NCI-H1694 treated with DMSO at 0.1 percent for 48 hours (cell line): ENCODE results near the gene IPO4.

Source experiments
- DNase-seq: peaks from one replicate; lab custom pipeline; 2025; lab: John Stamatoyannopoulos, UW

IPO4 gene

DNA sequence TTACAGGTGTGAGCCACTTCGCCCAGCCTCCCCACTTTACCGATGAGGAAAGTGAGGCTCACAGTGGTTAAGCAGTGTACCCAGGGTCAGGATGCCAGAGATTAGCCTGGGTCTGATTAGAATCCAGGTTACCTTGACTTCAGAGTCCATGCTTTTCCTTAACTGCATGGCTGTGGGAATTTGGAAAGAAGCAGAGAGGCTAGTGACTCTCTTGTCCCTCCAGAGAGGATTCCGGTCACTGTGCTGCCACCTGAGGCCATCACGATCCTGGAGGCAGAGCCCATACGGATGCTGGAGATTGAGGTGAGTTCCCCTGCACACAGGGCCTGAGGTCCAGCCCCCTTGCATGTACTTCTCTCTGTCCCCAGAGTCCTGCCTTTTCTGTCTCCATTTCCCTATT, 12.0 kb downstream of the IPO4 start:
- no peak for DNase-seq

DNA sequence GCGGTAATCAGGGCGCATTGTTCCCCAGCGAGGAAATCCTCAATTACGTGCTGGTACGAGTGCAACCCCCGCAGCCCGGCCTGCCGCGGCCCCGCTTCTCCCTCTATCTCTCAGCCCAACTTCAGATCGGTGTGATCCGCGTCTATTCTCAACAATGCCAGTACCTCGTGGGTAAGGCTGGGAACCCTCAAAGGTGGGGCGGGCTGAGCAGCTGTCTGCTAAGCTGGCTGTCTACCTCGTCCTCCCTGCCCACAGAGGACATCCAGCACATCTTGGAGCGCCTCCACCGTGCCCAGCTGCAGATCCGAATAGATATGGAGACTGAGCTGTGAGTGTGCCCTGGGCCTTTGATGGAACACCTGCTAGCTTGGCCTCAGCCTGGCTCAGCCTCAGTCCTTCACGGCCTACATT, 15.7 kb downstream of the IPO4 start:
- no peak for DNase-seq

DNA sequence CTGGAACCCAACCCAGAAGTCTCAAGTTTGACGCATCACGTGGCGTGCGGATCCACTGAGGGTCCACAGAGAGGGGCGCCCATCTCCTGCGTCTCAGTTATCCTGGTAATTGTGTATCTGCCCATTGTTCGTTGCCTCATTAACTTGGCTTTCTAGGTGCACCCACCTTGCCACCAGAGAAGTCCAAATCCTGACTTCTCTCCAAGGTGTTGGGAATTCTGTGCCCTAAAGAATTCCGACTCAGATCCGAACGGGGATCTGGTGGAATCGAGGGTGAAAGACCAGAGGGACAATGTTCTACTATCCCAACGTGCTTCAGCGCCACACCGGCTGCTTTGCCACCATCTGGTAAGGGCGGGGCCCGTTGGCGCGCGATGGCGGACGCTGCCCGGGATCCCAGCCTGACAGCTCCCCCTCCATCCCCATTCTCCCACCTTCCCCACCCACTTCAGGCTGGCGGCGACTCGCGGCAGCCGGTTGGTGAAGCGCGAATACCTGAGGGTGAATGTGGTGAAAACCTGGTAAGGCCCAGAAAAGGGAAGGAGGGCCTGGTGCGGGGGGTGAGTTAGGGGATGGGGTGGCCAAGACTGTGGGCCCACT, 16.3 kb downstream of the IPO4 start:
- DNase-seq = peak; percentile 32

DNA sequence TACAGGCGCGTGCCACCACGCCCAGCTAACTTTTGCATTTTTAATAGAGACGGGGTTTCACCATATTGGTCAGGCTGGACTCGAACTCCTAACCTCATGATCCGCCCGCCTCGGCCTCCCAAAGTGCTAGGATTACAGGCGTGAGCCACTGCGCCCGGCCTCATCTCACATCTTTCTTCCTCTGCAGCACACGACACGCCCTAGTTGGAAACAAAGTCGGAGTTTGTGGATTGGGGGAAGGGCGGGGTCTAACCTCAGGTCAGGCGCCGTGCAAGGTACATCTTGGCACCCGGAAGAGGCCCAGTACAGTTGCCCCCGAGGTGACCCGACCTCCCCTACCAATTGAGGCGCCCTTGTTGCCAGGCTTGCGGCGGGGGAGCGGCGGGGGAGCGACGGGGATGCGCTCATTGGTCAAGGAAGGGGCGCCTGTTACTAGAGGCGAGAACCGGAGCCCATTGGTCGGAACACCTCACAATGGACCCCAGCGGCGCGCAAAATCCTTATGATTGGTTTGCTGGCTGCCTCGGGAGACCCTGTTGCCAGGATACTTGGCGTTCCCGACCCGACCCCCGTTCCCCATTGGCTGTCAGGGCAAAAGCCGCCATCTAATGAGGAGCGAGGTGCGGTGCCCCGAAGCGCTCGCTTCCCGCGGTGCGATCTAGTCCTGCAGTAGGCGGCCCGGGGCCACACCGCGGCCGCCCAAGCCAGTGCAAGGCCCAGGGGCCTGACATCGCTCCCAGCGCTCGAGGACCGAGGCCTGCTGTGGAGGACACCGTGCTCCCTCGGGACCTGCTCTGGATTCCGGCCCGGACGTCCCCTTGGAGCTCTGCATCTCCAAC, 17.0 kb downstream of the IPO4 start, which contains the start of gene REC8:
Gene REC8, plus strand, starts transcription at position 659 of the 839 bp plus-strand sequence. CDS start 473 bp downstream, outside the sequence.
- peak; percentile 98 for DNase-seq

DNA sequence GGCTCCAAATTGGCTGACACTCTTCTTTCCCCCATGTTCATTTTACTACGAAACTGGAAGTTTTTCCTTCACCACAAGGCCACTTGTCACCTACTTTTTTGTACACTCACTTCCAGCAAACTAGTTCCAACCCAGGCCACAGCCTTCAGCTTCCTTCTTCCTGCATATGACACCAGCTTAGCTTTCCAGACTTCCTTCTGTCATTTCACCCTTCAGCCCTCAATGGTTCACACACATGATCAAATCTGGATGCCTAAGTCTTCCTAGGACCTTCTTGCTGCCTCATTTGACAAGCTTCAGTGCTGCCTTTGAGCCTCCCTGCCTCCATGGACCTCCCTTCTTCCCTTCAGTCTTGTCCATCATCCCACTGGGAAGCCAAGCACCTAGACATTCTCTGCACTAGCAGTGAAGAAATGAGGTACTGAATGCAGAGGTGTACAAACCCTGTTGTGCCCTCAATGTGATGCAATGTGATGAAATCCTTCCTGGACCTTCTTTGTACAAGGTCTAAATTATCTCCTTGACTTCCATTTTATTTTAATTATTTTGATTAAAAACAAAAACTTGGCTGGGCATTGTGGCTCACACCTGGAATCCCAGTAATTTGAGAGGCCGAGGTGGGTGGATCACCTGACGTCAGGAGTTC, 21.0 kb downstream of the IPO4 start:
- DNase-seq = no peak

DNA sequence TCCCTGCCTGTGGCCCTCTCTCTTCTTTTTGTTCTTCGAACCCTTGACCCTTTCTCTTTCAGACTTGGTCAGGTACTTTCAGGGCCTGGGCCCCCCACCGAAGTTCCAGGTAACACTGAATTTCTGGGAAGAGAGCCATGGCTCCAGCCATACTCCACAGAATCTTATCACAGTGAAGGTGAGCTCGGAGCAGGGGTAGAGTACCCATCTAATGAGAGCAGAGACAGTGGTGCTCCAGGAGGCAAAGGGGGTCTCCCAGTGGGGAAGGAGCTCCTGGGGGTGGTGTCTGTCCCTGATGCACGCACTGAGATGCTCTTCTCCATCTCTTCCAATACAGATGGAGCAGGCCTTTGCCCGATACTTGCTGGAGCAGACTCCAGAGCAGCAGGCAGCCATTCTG, 22.8 kb downstream of the IPO4 start:
- DNase-seq = no peak

DNA sequence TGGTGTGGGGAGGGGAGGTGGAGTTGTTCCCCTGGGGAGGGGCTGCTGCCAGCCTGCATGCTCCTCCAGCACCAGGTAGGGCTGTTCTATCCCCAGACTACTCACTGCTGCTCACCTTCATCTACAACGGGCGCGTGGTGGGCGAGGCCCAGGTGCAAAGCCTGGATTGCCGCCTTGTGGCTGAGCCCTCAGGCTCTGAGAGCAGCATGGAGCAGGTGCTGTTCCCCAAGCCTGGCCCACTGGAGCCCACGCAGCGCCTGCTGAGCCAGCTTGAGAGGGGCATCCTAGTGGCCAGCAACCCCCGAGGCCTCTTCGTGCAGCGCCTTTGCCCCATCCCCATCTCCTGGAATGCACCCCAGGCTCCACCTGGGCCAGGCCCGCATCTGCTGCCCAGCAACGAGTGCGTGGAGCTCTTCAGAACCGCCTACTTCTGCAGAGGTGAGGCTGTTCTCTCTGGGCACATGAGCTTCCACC, 24.1 kb downstream of the IPO4 start:
- DNase-seq = no peak

DNA sequence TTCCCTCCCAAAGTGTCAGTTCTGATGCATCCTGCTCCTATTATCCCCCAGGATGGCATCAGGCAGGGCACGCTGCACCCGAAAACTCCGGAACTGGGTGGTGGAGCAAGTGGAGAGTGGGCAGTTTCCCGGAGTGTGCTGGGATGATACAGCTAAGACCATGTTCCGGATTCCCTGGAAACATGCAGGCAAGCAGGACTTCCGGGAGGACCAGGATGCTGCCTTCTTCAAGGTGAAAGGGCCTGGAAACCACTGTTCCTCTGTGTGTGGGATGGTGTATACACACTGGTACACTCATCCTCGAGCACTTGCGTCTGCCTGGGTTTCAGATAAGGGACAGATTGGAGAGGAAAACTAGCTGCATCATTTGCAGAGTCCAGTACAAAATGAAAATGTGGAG, 26.5 kb downstream of the IPO4 start:
- no peak for DNase-seq

DNA sequence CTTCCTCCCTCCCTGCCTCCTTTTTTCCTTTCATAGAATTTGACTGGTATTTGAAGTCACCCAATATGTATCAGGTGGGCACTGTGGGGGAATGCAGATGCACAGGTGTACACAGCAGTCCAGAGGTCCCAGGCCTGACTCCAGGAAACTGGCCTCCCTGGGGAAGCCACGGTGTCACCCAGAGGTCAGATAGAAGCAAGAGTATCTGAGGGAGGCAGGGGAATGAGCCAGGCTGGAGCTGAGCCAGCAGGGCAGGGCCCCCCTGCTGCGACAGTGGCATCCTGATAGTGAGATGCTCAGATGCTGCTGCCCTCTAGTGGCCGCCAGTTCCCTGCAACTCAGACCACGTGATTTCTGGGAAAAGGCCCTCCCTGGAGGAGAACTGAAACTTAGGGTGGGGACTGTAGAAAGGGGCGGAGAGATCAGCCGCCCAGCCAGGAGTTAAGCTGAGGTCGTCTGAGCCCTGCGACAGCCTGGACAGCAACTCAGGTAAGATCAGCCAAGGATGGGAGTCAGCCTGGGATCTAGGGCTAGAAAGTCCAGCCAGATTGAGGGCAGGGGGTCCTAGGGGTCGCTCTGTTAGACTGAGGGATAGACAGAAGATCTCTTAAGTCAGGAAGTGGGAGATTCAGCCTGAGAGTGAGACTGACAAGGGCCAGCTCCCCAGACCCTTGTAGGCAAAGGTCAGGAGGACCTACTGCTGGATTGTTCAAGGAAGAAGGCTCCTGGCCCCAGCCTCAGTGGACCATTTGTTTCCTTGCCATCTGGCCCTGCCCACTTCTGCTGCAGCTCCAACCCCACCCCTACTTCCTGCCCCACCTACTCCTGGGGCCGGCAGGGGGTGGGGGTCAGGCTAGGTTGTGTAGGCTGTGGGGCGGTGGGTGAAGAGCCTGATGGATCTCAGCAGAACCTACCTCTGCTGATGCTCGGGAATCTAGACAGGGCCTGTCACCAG, 27.5 kb downstream of the IPO4 start, which contains the start of gene IRF9:
Gene IRF9, plus strand, starts transcription at position 416 of the 955 bp plus-strand sequence. CDS start 880 bp downstream, outside the sequence.
- peak; percentile 94 for DNase-seq

DNA sequence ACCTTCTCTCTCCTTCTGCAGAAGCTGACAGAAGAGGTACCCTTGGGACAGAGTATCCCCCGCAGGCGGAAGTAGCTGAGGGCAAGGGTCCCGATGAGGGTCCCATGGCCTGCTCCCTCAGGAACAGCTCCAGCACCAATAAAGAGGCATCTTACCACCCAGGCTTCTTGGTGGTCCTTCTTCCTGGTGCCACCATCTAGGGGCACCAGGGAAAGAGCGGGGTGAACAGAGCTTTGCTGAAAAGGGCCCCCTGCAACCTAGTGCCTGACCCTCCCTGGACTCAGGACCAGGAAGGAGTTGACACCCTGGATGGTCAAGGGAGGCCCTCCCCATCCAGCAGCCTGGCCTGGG, 28.1 kb downstream of the IPO4 start:
- no peak for DNase-seq

DNA sequence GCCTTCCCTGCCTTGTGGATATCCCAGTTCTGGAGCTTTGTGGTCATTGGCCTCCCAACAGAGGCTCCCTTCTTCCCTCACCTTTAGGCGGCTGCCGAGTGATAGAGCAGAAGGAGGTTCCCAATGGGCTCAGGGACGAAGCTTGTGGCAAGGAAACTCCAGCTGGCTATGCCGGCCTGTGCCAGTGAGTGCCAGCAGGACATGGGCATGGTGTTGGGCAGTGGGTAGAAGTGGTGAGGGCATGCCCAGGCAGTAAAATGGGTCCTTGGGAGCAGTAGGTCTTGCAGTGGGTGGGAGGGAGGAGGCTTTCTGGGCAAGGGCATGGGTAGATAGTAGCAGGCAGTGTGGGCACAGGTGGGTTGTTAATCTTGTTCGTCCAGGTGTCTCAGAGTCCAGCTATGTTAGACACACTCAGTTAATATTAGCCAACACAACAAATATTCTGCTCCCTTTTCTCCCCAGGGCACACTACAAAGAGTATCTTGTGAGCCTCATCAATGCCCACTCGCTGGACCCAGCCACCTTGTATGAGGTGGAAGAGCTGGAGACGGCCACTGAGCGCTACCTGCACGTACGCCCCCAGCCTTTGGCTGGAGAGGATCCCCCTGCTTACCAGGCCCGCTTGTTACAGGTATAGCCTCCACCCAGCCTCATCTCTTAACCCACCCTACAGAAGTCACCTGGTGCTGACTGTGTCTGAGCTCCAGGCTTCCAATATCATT, 28.7 kb downstream of the IPO4 start:
- no peak for DNase-seq

DNA sequence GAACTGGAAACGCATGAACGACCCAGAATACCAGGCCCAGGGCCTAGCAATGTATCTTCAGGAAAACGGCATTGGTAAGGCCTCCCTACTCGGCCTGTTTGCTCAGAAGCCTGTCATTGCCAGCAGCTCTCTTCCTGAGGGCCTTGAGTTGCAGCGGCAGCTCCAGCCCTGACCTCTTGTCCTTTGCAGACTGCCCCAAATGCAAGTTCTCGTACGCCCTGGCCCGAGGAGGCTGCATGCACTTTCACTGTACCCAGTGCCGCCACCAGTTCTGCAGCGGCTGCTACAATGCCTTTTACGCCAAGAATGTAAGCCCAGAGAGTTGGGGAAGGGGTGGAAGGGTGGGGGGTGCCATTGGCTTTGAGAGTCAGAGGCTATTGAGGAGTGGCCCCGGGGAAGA, 31.3 kb downstream of the IPO4 start:
- no peak for DNase-seq

DNA sequence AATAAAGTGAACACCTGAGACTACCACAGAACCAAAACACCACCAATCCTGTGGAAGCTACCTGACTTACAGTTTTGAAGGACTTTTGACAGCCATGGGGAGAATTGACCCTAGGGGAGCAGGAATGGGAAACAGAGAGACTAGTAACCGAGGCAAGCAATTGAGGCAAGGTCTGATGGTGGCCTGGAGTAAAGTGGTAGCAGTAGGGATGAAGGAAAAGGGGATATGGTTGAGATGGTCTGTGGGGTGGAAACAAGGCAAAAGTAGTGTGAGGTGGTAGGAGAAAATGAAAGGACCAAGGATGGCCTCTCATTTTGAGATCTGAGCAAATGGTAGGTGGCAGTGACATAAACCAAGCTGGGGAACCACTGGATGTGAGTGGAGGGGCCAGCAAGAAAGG, 31.8 kb downstream of the IPO4 start:
- DNase-seq = no peak

DNA sequence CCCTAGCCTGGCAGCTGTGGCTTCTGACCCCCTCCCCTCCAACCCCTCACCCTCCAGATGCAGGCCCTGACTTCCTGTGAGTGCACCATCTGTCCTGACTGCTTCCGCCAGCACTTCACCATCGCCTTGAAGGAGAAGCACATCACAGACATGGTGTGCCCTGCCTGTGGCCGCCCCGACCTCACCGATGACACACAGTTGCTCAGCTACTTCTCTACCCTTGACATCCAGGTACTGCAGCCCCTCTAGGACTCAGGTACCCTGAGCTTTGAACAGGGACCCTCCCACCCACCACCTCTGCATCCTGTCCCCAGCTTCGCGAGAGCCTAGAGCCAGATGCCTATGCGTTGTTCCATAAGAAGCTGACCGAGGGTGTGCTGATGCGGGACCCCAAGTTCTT, 33.5 kb downstream of the IPO4 start:
- no peak for DNase-seq

DNA sequence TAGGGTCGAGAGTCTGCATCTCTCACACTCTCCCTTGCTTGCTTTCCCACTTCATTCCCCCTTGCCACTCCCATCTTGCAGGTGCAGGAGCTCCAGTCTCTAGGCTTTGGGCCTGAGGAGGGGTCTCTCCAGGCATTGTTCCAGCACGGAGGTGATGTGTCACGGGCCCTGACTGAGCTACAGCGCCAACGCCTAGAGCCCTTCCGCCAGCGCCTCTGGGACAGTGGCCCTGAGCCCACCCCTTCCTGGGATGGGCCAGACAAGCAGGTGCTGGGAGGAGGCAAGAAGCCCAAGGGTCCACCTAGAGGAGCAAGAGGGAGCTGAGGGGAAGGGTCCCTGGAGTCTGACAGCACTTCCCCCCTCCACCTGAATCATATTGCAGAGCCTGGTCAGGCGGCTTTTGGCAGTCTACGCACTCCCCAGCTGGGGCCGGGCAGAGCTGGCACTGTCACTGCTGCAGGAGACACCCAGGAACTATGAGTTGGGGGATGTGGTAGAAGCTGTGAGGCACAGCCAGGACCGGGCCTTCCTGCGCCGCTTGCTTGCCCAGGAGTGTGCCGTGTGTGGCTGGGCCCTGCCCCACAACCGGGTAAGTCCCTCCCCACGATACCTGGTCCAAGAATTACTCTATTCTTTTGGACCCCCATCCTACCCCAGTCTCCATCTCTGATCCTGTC, 37.1 kb downstream of the IPO4 start:
- no peak for DNase-seq

DNA sequence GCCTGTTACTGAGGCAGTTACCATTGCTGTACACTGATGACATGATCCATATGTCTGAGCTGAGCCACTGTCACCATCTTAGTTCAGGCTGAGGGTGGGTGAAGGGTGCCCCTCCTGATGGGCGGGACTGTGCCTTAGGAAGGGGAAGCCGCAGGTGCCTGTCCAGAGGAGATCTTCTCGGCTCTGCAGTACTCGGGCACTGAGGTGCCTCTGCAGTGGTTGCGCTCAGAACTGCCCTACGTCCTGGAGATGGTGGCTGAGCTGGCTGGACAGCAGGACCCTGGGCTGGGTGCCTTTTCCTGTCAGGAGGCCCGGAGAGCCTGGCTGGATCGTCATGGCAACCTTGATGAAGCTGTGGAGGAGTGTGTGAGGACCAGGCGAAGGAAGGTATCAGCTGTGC, 37.6 kb downstream of the IPO4 start:
- DNase-seq = no peak

DNA sequence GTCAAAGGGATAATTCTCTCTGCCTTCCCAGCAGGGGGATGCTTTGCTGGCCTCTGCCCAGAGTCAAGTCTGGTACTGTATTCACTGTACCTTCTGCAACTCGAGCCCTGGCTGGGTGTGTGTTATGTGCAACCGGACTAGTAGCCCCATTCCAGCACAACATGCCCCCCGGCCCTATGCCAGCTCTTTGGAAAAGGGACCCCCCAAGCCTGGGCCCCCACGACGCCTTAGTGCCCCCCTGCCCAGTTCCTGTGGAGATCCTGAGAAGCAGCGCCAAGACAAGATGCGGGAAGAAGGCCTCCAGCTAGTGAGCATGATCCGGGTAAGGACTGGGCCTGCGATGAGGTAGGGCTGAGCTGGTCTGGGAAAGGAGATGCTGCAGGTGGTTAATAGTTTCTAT, 38.0 kb downstream of the IPO4 start:
- no peak for DNase-seq

DNA sequence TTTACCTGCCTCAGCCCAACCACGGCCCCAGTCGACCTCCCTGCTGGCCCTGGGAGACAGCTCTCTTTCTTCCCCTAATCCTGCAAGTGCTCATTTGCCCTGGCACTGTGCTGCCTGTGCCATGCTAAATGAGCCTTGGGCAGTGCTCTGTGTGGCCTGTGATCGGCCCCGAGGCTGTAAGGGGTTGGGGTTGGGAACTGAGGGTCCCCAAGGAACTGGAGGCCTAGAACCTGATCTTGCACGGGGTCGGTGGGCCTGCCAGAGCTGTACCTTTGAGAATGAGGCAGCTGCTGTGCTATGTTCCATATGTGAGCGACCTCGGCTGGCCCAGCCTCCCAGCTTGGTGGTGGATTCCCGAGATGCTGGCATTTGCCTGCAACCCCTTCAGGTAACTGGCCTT, 38.6 kb downstream of the IPO4 start:
- DNase-seq = no peak

DNA sequence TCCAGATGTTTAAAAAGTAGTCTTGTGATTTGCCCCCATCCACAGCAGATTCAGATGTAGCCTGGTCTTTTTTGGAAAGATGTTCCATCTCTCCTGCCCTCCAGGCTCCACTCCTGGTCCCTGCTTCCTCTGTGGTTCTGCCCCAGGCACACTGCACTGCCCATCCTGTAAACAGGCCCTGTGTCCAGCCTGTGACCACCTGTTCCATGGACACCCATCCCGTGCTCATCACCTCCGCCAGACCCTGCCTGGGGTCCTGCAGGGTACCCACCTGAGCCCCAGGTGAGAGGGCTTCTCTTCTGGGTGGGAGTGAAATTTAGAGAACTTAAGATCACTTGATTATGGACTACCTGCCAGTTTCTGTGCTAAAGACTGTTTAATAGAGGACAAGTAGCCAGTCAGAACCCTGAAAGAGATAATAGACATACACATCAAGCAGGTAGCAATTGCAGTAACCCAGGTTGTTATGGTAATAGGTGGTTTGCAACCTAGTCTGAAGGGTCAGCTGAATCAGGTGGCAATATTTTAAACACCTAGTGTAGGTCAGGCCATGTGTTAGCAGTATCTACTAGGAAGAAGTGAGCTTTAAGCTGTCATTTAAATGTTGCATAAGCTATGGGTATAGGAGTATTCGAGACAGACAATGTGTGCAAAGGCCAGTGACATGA, 39.2 kb downstream of the IPO4 start:
- no peak for DNase-seq
